ENCODE measurements around the gene KLHL33. TPM values are rescaled to one million over a fixed set of nuclear protein-coding genes. Genes with fewer than 3 reads are reported as not detected.
A peak's percentile ranks its signal among the peaks of the same experiment; 100 is the strongest.

Gene KLHL33
- total RNA-seq, 1 experiment from 2014 or later = 0.14 TPM

GRCh38 chr14:20403521-20403920 lies 32.4 kb downstream of the KLHL33 start:
- Mint-ChIP-seq H3K9me3 (ENCODE audit: unreplicated experiment) (no peaks in the 10 kb centered on the region), H3K4me1 (ENCODE audit: insufficient read depth, unreplicated experiment) (peaks cover 14% of the 10 kb centered on the region), H3K27ac (ENCODE audit: low read depth, unreplicated experiment) (no peak overlapping the region), H3K36me3 (ENCODE audit: insufficient read depth, unreplicated experiment) (peaks cover 89% of the 10 kb centered on the region), H3K27me3 (ENCODE audit: insufficient read depth, unreplicated experiment) (no peaks in the 10 kb centered on the region), H3K4me3 (ENCODE audit: unreplicated experiment) (no peak overlapping the region)
- CTCF ChIA-PET = interaction anchor here (1.4 to 1.5 kb wide), 2 partner anchors 12 to 205 kb away, joined by 4 to 6 read pairs; no protein-coding TSS in a partner anchor
- TF ChIP-seq CTCF (IDR thresholded peaks at IDR 0.05; ENCODE audit: unreplicated experiment) = no peak
- intact Hi-C loops (cut with micrococcal nuclease) = no loop called here
- no peak for DNase-seq (ENCODE audit: unreplicated experiment)
- BruUV-seq (replicated peaks) = no TSS peak
- POLR2A ChIA-PET = interaction anchor here (1.6 kb wide), 1 partner anchor 10 kb away, joined by 7 read pairs; the partner anchor contains the start of gene TEP1

- peaks cover 14% of the 10 kb centered on the region for H3K4me1 Mint-ChIP-seq (ENCODE audit: insufficient read depth, unreplicated experiment)
- no peaks in the 10 kb centered on the region for H3K27me3 Mint-ChIP-seq (ENCODE audit: insufficient read depth, unreplicated experiment)
- POLR2A ChIA-PET = interaction anchor here (0.6 to 2.8 kb wide), 15 partner anchors 9 to 792 kb away, joined by 3 to 39 read pairs (median 5); partner anchors contain the start of genes APEX1, OSGEP, PARP2 and PIP4P1
- H3K4me3 Mint-ChIP-seq (ENCODE audit: unreplicated experiment) = peak overlapping the region; percentile 51
- no peaks in the 10 kb centered on the region for H3K9me3 Mint-ChIP-seq (ENCODE audit: unreplicated experiment)
- TF ChIP-seq CTCF (IDR thresholded peaks at IDR 0.05; ENCODE audit: unreplicated experiment) = no peak
- peaks cover 89% of the 10 kb centered on the region for H3K36me3 Mint-ChIP-seq (ENCODE audit: insufficient read depth, unreplicated experiment)
- peak; percentile 84 for DNase-seq (ENCODE audit: unreplicated experiment)
- intact Hi-C loops (cut with micrococcal nuclease) = no loop called here
- no TSS peak for BruUV-seq (replicated peaks)
- H3K27ac Mint-ChIP-seq (ENCODE audit: low read depth, unreplicated experiment) = peak overlapping the region; percentile 94
- CTCF ChIA-PET = interaction anchor here (0.6 to 2.1 kb wide), 10 partner anchors 10 to 231 kb away, joined by 3 to 8 read pairs (median 4); partner anchors contain the start of gene TEP1
These were observed 34.9 kb downstream of the KLHL33 start for GRCh38 chr14:20400965-20401593.

GRCh38 chr14:20400589-20400964 lies 35.4 kb downstream of the KLHL33 start:
- intact Hi-C loops (cut with micrococcal nuclease) = no loop called here
- no peak for DNase-seq (ENCODE audit: unreplicated experiment)
- Mint-ChIP-seq H3K4me3 (ENCODE audit: unreplicated experiment) (peak overlapping the region; percentile 51), H3K9me3 (ENCODE audit: unreplicated experiment) (no peaks in the 10 kb centered on the region), H3K27me3 (ENCODE audit: insufficient read depth, unreplicated experiment) (no peaks in the 10 kb centered on the region), H3K4me1 (ENCODE audit: insufficient read depth, unreplicated experiment) (peaks cover 14% of the 10 kb centered on the region), H3K27ac (ENCODE audit: low read depth, unreplicated experiment) (peak overlapping the region; percentile 94), H3K36me3 (ENCODE audit: insufficient read depth, unreplicated experiment) (peaks cover 87% of the 10 kb centered on the region)
- CTCF ChIA-PET = interaction anchor here (1.0 to 2.1 kb wide), 3 partner anchors 9 to 209 kb away, joined by 3 to 8 read pairs (median 4); no protein-coding TSS in a partner anchor
- POLR2A ChIA-PET = interaction anchor here (0.6 to 2.8 kb wide), 10 partner anchors 9 to 793 kb away, joined by 3 to 39 read pairs (median 4); partner anchors contain the start of genes APEX1, OSGEP, PARP2 and TEP1
- TSS peak; percentile 70 for BruUV-seq (replicated peaks)
- TF ChIP-seq CTCF (IDR thresholded peaks at IDR 0.05; ENCODE audit: unreplicated experiment) = no peak

GRCh38 chr14:20397511-20397910 lies 38.5 kb downstream of the KLHL33 start:
- no TSS peak for BruUV-seq (replicated peaks)
- Mint-ChIP-seq H3K9me3 (ENCODE audit: unreplicated experiment) (no peaks in the 10 kb centered on the region), H3K36me3 (ENCODE audit: insufficient read depth, unreplicated experiment) (peaks cover 73% of the 10 kb centered on the region), H3K27ac (ENCODE audit: low read depth, unreplicated experiment) (no peak overlapping the region), H3K27me3 (ENCODE audit: insufficient read depth, unreplicated experiment) (no peaks in the 10 kb centered on the region), H3K4me3 (ENCODE audit: unreplicated experiment) (no peak overlapping the region), H3K4me1 (ENCODE audit: insufficient read depth, unreplicated experiment) (peaks cover 14% of the 10 kb centered on the region)
- TF ChIP-seq CTCF (IDR thresholded peaks at IDR 0.05; ENCODE audit: unreplicated experiment) = no peak
- intact Hi-C loops (cut with micrococcal nuclease) = no loop called here
- POLR2A ChIA-PET = no interaction called here
- DNase-seq (ENCODE audit: unreplicated experiment) = no peak
- CTCF ChIA-PET = no interaction called here

Data from MCF 10A (cell line).